GM19324 (cell line): ENCODE data around the gene BRD8.

Source experiments
- ATAC-seq: cut with Tn5 transposase; IDR thresholded peaks from one replicate; pipeline ENCODE4 v1.9.1; 2021; ENCODE audit warnings: mild to moderate bottlenecking, moderate library complexity; ENCODE audit not compliant: unreplicated experiment, low FRiP score

Gene BRD8

GRCh38 chr5:138103319-138103637, 75.2 kb downstream of the BRD8 start:
- ATAC-seq = no peak

GRCh38 chr5:138102454-138103318, 75.7 kb downstream of the BRD8 start:
- no peak for ATAC-seq

GRCh38 chr5:138096997-138097828, 81.2 kb downstream of the BRD8 start:
- ATAC-seq = no peak

GRCh38 chr5:138096363-138096762, 82.1 kb downstream of the BRD8 start:
- no peak for ATAC-seq

GRCh38 chr5:138095100-138095907, 83.1 kb downstream of the BRD8 start:
- no peak for ATAC-seq

- ATAC-seq = no peak
Measured at GRCh38 chr5:138093036-138093435, 85.4 kb downstream of the BRD8 start.

GRCh38 chr5:138092301-138092700, 86.1 kb downstream of the BRD8 start:
- no peak for ATAC-seq

- no peak for ATAC-seq
Measured at GRCh38 chr5:138091685-138092084, 86.7 kb downstream of the BRD8 start.
